GM21360 (cell line): Measurements from ENCODE around the gene ROS1.
"Not testable (repeated sequence)": the region's sequence is repeated elsewhere in the genome, so short reads cannot be mapped to it uniquely, and the experiment has no call there.

Source experiments
- ATAC-seq: cut with Tn5 transposase; IDR thresholded peaks from one replicate; pipeline ENCODE4 v1.9.1; 2021; ENCODE audit warnings: mild to moderate bottlenecking, moderate library complexity; ENCODE audit not compliant: unreplicated experiment

ROS1 gene

GRCh38 chr6:117269638-117270054 is 156.1 kb downstream of the ROS1 start:
- no peak for ATAC-seq

- ATAC-seq: no peak
Observed at GRCh38 chr6:117268924-117269323, 156.8 kb downstream of the ROS1 start.

GRCh38 chr6:117267766-117268534 is 157.8 kb downstream of the ROS1 start:
- ATAC-seq: no peak

GRCh38 chr6:117267054-117267347 is 158.7 kb downstream of the ROS1 start:
- no peak for ATAC-seq

- no peak for ATAC-seq
Observed at GRCh38 chr6:117266257-117267053, 159.3 kb downstream of the ROS1 start.

GRCh38 chr6:117265410-117266256 is 160.1 kb downstream of the ROS1 start, which contains the start of gene VGLL2:
TSS of gene VGLL2 (plus strand) at chr6:117265558. CDS start at chr6:117265764, 206 bp downstream.
- peak; percentile 51 for ATAC-seq

- peak; percentile 55 for ATAC-seq
Observed at GRCh38 chr6:117264692-117265409, 160.9 kb downstream of the ROS1 start.

GRCh38 chr6:117264369-117264691 is 161.4 kb downstream of the ROS1 start:
- ATAC-seq: no peak

GRCh38 chr6:117263353-117263927 is 162.3 kb downstream of the ROS1 start:
- no peak for ATAC-seq

GRCh38 chr6:117262799-117263198 is 162.9 kb downstream of the ROS1 start:
- ATAC-seq: no peak

- no peak for ATAC-seq
Observed at GRCh38 chr6:117253785-117254184, 172.0 kb downstream of the ROS1 start.

- ATAC-seq: not testable (repeated sequence)
Observed at GRCh38 chr6:117244979-117245378, 180.8 kb downstream of the ROS1 start.

GRCh38 chr6:117244571-117244970 is 181.2 kb downstream of the ROS1 start:
- ATAC-seq: not testable (repeated sequence)
